ENCODE results near the gene JTB. TPM values are rescaled to one million over a fixed set of nuclear protein-coding genes. Genes with fewer than 3 reads are reported as not detected.

JTB gene
- total and polyA plus RNA-seq, 2 of the 4 experiments (the other 2 are of a cell fraction), result 123 to 138 TPM

- no peak overlapping the region for H2BK15ac ChIP-seq (ENCODE audit: low read depth, low read length)
- BruUV-seq (replicated peaks), result no TSS peak
- no peak overlapping the region for H4K5ac ChIP-seq (ENCODE audit: low read depth, low read length)
- no peak overlapping the region for H3K23ac ChIP-seq (ENCODE audit: low read depth, low read length)
- H2AK5ac ChIP-seq (ENCODE audit: low read depth, low read length), result no peak overlapping the region
- DNase-seq (no peak), ATAC-seq (ENCODE audit: low read depth) (no peak)
- no peak overlapping the region for H4K8ac ChIP-seq (ENCODE audit: low read depth in 2 of 2, low read length in 2 of 2)
- no peak overlapping the region for H3K18ac ChIP-seq (ENCODE audit: low read depth, low read length)
- WGBS, 2 experiments (ENCODE audit: extremely low coverage in 2 of 2, insufficient read length in 1 of 2), result 98% methylated on average over 7 of the region's 10 CpGs; no CpG with 5 or more reads in 1 of the 2 experiments
- TF ChIP-seq RAD21 (IDR thresholded peaks at IDR 0.05; ENCODE audit: low read length) (no peak), FOS (IDR thresholded peaks at IDR 0.05; ENCODE audit: low read depth, low read length) (no peak), USF2 (IDR thresholded peaks at IDR 0.05; ENCODE audit: low read depth, low read length) (no peak), SMC3 (IDR thresholded peaks at IDR 0.05; ENCODE audit: low read depth, low read length) (no peak), MAFK (IDR thresholded peaks at IDR 0.05; ENCODE audit: low read depth, low read length) (no peak), RFX5 (IDR thresholded peaks at IDR 0.05; ENCODE audit: low read depth, low read length) (no peak), BHLHE40 (IDR thresholded peaks at IDR 0.05; ENCODE audit: low read depth, low read length) (no peak), CHD1 (IDR thresholded peaks at IDR 0.05; ENCODE audit: low read depth, low read length) (no peak), POLR2A (IDR thresholded peaks at IDR 0.05; ENCODE audit: low read depth, low read length) (no peak), ELK1 (IDR thresholded peaks at IDR 0.05; ENCODE audit: borderline replicate concordance, low read depth, low read length) (no peak), MXI1 (IDR thresholded peaks at IDR 0.05; ENCODE audit: borderline replicate concordance, low read depth, low read length) (no peak), MAZ (IDR thresholded peaks at IDR 0.05; ENCODE audit: borderline replicate concordance, low read depth, low read length) (no peak), RCOR1 (IDR thresholded peaks at IDR 0.05; ENCODE audit: insufficient replicate concordance, low read length) (no peak), CTCF (conservative IDR thresholded peaks at IDR 0.05; ENCODE audit: low read depth, low read length) (no peak), CEBPB (IDR thresholded peaks at IDR 0.05; ENCODE audit: low read depth, low read length) (no peak)
- H2BK120ac ChIP-seq (ENCODE audit: low read depth, low read length), result no peak overlapping the region
- no peak overlapping the region for H3K9ac ChIP-seq (ENCODE audit: low read depth, low read length)
- no peaks in the 10 kb centered on the region for H3K4me1 ChIP-seq (ENCODE audit: control insufficient read depth, insufficient read depth, low read length)
- peaks cover 81% of the 10 kb centered on the region for H3K36me3 ChIP-seq (ENCODE audit: control insufficient read depth, insufficient read depth, low read length)
- no peak overlapping the region for H3K4ac ChIP-seq (ENCODE audit: low read depth, low read length)
- no peak overlapping the region for H2BK5ac ChIP-seq (ENCODE audit: low read depth, low read length, poor library complexity, severe bottlenecking)
- peaks cover 0 to 12% of the 10 kb centered on the region in 2 experiments; a peak in 1 of 4 replicates for H3K79me1 ChIP-seq (ENCODE audit: low read depth in 1 of 2, low read length in 2 of 2)
- no peak overlapping the region for H2BK20ac ChIP-seq (ENCODE audit: low read depth, low read length)
- no peaks in the 10 kb centered on the region for H3K9me3 ChIP-seq (ENCODE audit: control insufficient read depth, insufficient read depth, low read length)
- H2AFZ ChIP-seq (replicated peaks; ENCODE audit: low read length, poor library complexity), result no peak overlapping the region
- H3K14ac ChIP-seq (replicated peaks; ENCODE audit: low read depth, low read length), result no peak overlapping the region
- H2AK9ac ChIP-seq (replicated peaks; ENCODE audit: low read depth, low read length, poor library complexity), result no peak overlapping the region
- H3K9me1 ChIP-seq (ENCODE audit: insufficient read depth, low read length), result peaks cover 3% of the 10 kb centered on the region; the same call in 1 of the 2 replicates
- H3K27ac ChIP-seq (ENCODE audit: insufficient read depth, low read length), result no peak overlapping the region
- no peaks in the 10 kb centered on the region for H4K20me1 ChIP-seq (ENCODE audit: insufficient read depth, low read length)
- H4K91ac ChIP-seq (ENCODE audit: insufficient read depth, low read depth, low read length), result no peak overlapping the region
- no peak overlapping the region for H3K4me2 ChIP-seq (ENCODE audit: low read depth, low read length)
- dilution Hi-C loops (cut with HindIII; ENCODE audit: low sequenced_read_pairs, unreplicated experiment) (no loop called here), in situ Hi-C loops (cut with MboI; ENCODE audit: low sequenced_read_pairs) (no loop called here), intact Hi-C loops (cut with micrococcal nuclease) (no loop called here)
- ChIA-PET POLR2A (ENCODE audit: unreplicated experiment) (no interaction called here), CTCF (no interaction called here)
- H3K56ac ChIP-seq (ENCODE audit: extremely low read depth, insufficient read depth, low read length), result no peak overlapping the region
- H3K27me3 ChIP-seq (ENCODE audit: control insufficient read depth, insufficient read depth, low read length), result no peaks in the 10 kb centered on the region
- H3K4me3 ChIP-seq (ENCODE audit: insufficient read depth, low read depth, low read length), result no peak overlapping the region
Measured at GRCh38 chr1:153937331-153937730, 40.1 kb downstream of the JTB start.
